Frontal cortex (tissue), 4 donors: ENCODE data around the gene CLEC16A. TPM values are rescaled to one million over a fixed set of nuclear protein-coding genes. Genes with fewer than 3 reads are reported as not detected.

Source experiments
- DNase-seq, 2 donors: peaks; one replicate each; pipeline ENCODE4 v3.0.0; 2012; ENCODE audit warnings: low spot score in 2 of 2
- FAIRE-seq: peaks from 2 replicates; lab custom pipeline; 2012; peaks lifted over from hg19 to GRCh38; lab: Jason Lieb, UNC
- total RNA-seq: library from RNA; depleted of rRNA; stranded (reverse); fragments of >200 nt; gene quantifications from one replicate; pipeline ENCODE4 v1.2.3, GENCODE V29; 2014
- donor health status: control.
- donor health status: control.
- donor health status: control.

CLEC16A gene, protein sequence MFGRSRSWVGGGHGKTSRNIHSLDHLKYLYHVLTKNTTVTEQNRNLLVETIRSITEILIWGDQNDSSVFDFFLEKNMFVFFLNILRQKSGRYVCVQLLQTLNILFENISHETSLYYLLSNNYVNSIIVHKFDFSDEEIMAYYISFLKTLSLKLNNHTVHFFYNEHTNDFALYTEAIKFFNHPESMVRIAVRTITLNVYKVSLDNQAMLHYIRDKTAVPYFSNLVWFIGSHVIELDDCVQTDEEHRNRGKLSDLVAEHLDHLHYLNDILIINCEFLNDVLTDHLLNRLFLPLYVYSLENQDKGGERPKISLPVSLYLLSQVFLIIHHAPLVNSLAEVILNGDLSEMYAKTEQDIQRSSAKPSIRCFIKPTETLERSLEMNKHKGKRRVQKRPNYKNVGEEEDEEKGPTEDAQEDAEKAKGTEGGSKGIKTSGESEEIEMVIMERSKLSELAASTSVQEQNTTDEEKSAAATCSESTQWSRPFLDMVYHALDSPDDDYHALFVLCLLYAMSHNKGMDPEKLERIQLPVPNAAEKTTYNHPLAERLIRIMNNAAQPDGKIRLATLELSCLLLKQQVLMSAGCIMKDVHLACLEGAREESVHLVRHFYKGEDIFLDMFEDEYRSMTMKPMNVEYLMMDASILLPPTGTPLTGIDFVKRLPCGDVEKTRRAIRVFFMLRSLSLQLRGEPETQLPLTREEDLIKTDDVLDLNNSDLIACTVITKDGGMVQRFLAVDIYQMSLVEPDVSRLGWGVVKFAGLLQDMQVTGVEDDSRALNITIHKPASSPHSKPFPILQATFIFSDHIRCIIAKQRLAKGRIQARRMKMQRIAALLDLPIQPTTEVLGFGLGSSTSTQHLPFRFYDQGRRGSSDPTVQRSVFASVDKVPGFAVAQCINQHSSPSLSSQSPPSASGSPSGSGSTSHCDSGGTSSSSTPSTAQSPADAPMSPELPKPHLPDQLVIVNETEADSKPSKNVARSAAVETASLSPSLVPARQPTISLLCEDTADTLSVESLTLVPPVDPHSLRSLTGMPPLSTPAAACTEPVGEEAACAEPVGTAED
- total RNA-seq = 31.4 TPM

DNA sequence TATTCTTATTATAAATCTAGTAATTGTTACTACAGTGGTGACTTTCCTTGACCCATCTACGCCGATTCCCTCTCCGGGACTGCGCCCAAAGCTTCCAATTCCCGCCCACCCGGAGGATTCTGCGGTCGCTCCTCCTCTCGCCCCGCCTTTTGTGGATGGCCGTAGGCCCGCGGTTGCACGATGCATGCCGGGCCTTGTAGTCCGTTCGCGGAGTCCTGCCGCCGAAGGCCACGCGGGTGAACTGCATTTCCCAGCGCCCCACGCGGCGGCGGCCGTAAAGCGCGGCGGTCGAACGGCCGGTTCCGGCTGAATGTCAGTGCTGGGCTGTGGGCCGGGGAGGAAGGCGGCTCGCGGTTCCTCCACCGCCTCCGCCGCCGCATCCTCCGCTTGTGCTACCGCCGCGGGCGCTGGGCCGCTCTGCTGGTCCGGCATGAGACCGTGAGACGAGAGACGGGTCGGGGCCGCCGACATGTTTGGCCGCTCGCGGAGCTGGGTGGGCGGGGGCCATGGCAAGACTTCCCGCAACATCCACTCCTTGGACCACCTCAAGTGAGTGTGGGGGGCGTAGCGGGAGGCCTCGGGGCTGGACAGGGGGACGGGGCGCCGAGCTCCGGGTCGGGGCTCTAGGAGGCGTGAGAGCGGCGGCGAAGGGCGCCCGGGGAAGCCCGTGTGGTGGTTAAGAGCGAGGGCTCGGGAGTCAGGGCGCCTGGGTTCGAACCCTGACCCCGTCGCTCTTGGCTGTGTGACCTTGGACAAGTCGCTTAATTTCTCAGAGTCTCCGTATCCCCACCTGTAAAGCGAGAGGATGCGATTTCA lies at the start of gene CLEC16A:
Gene CLEC16A, plus strand, starts transcription at position 316 of the 816 bp plus-strand sequence. Its CDS starts 154 bp downstream, at position 470.
- FAIRE-seq = no peak
- DNase-seq = peak; percentile 96 to 98

- DNase-seq (no peak), FAIRE-seq (no peak)
Observed at GRCh38 chr16:10895053-10895946, 49.1 kb upstream of the CLEC16A start.

DNA sequence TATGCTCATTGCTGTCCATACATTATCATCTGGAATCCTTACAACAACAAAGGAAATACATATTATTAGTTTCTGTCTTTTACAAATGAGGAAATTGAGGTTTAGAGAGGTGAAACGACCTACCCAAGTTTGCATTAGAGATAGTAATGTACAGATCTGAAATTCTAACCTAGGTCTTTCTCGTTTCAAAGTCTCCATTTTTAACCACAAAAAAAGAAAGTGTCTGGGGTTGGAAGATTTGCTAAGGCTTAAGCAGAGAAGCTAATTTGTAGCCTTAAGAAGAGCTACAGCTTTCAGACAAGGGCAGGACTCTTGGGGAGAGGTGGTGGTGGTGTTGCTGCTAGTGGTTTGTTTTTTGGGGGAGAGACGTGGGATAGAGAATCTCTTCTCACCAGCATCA lies 48.2 kb upstream of the CLEC16A start:
- DNase-seq (no peak), FAIRE-seq (no peak)

GRCh38 chr16:10896723-10897122 lies 47.6 kb upstream of the CLEC16A start:
- FAIRE-seq = no peak
- DNase-seq = no peak

GRCh38 chr16:10897134-10897533 lies 47.2 kb upstream of the CLEC16A start:
- no peak for DNase-seq
- FAIRE-seq = no peak

GRCh38 chr16:10902999-10903398 lies 41.4 kb upstream of the CLEC16A start:
- DNase-seq (no peak), FAIRE-seq (no peak)

DNA sequence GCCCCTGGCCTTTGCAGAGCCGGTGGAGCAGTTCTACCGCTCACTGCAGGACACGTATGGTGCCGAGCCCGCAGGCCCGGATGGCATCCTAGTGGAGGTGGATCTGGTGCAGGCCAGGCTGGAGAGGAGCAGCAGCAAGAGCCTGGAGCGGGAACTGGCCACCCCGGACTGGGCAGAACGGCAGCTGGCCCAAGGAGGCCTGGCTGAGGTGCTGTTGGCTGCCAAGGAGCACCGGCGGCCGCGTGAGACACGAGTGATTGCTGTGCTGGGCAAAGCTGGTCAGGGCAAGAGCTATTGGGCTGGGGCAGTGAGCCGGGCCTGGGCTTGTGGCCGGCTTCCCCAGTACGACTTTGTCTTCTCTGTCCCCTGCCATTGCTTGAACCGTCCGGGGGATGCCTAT lies 37.9 kb upstream of the CLEC16A start:
- DNase-seq (no peak), FAIRE-seq (no peak)

- FAIRE-seq = no peak
- peak in 1 of 2 donors; percentile 29 for DNase-seq
Observed at GRCh38 chr16:10906914-10907756, 37.2 kb upstream of the CLEC16A start.

DNA sequence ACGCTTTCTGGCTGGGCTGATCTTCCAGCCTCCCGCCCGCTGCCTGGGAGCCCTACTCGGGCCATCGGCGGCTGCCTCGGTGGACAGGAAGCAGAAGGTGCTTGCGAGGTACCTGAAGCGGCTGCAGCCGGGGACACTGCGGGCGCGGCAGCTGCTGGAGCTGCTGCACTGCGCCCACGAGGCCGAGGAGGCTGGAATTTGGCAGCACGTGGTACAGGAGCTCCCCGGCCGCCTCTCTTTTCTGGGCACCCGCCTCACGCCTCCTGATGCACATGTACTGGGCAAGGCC lies 36.7 kb upstream of the CLEC16A start:
- FAIRE-seq (no peak), DNase-seq (no peak)

- DNase-seq = no peak
- FAIRE-seq = no peak
Observed at GRCh38 chr16:10911267-10911666, 33.1 kb upstream of the CLEC16A start.

DNA sequence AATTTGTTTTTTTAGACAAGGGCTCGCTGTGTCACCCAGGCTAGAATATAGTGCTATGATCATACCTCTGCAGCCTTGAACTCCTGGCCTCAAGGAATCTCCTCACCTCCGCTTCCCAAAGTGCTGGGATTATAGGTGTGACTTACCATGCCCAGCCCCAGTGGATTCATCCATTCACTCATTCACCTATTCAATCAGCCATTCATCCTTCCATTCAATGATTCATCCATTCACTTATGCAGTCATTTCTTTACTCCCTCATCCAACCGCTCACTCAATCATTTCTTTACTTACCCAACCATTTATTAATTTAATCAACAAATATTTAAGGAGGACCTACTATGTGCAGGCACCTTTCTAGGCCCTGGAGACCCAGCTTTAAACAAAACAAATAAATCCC lies 27.8 kb upstream of the CLEC16A start:
- DNase-seq (no peak), FAIRE-seq (no peak)

GRCh38 chr16:10918294-10919002 lies 25.9 kb upstream of the CLEC16A start:
- peak; percentile 64 to 86 for DNase-seq
- no peak for FAIRE-seq

DNA sequence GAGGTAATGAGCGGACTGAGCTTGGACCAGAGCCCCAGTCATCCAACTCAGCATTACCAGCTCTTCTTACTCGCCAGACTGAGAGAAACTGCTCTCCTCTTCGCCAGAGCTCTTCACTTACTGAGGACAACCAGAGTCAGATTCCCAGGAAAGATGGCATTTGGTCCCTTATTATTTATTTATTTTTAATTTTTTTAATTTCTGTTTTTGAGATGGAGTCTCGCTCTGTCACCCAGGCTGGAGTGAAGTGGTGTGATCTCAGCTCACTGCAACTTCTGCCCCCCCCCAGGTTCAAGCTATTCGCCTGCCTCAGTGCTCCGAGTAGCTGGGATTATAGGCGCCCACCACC lies 25.4 kb upstream of the CLEC16A start:
- DNase-seq (no peak), FAIRE-seq (no peak)

- no peak for DNase-seq
- no peak for FAIRE-seq
Observed at GRCh38 chr16:10920726-10921427, 23.5 kb upstream of the CLEC16A start.

- no peak for FAIRE-seq
- no peak for DNase-seq
Observed at GRCh38 chr16:10921536-10922327, 22.6 kb upstream of the CLEC16A start.
